ENCODE data around the gene ZNF84. TPM values are rescaled to one million over a fixed set of nuclear protein-coding genes. Genes with fewer than 3 reads are reported as not detected.

The ZNF84 gene
- total RNA-seq, 2 experiments from 2014 or later, result 36.2 to 40.8 TPM

GRCh38 chr12:133080026-133080367 is 42.7 kb downstream of the ZNF84 start:
- POLR2A ChIA-PET, result interaction anchor here (0.6 to 2.6 kb wide), 6 partner anchors 22 to 251 kb away, joined by 3 to 29 read pairs (median 6); partner anchors contain the start of genes ZNF10, ZNF26, ZNF268 and ZNF891
- peak; percentile 81 for ATAC-seq (ENCODE audit: low read depth)
- no peaks in the 10 kb centered on the region for H3K27me3 Mint-ChIP-seq
- H3K9me3 Mint-ChIP-seq, result peaks cover 30% of the 10 kb centered on the region
- H3K4me3 Mint-ChIP-seq, result no peak overlapping the region
- peaks cover 4% of the 10 kb centered on the region for H3K4me1 Mint-ChIP-seq
- peaks cover 36% of the 10 kb centered on the region for H3K36me3 Mint-ChIP-seq
- H3K27ac Mint-ChIP-seq, result no peak overlapping the region
- DNase-seq, result peak; percentile 89

- peaks cover 30% of the 10 kb centered on the region for H3K9me3 Mint-ChIP-seq
- peaks cover 42% of the 10 kb centered on the region for H3K36me3 Mint-ChIP-seq
- H3K27me3 Mint-ChIP-seq, result no peaks in the 10 kb centered on the region
- no peak within 1 kb of the TSS for H3K27ac Mint-ChIP-seq
- ATAC-seq (ENCODE audit: low read depth) (peak; percentile 67), DNase-seq (peak; percentile 96)
- POLR2A ChIA-PET, result interaction anchor here (0.6 to 2.6 kb wide), 6 partner anchors 22 to 251 kb away, joined by 3 to 29 read pairs (median 6); partner anchors contain the start of genes ZNF10, ZNF26, ZNF268 and ZNF891
- no peak within 1 kb of the TSS for H3K4me3 Mint-ChIP-seq
- peaks cover 4% of the 10 kb centered on the region for H3K4me1 Mint-ChIP-seq
Measured at GRCh38 chr12:133080368-133081158, 43.3 kb downstream of the ZNF84 start, which contains the start of gene ZNF140. Gene ZNF140, plus strand, starts transcription at chr12:133080923. Its CDS starts 398 bp downstream, at chr12:133081321.

DNA sequence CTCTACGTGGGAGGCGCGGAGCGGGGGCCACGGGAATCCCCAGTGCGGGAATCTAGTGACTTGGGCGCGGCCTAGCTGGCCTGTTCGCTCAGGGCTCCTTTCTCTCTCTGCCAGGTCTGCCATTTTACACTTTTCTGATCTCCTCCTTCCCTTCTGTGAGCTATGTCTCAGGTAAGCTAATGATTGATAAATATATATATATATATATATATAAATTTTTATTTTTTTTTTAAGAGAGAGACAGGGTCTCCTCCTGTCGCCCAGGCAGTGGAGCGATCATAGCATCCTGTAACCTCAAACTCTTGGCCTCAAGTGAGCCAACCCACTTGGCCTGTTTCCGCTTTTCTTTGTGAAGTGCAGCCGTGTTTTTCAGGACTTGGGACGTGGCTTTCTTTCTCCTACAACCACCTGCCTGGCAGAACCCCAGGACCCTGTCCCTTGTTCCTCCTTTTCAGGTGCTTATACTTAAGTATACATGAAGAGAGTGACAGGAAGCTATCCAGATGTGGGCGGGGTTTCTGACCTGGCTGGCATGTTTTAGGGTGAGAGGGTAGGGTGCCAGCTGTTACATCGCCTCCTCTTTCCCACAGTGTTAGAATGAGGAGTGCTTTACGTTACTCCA is 44.0 kb downstream of the ZNF84 start:
- H3K36me3 Mint-ChIP-seq, result peaks cover 47% of the 10 kb centered on the region
- no peak overlapping the region for H3K4me3 Mint-ChIP-seq
- peaks cover 28% of the 10 kb centered on the region for H3K9me3 Mint-ChIP-seq
- no peaks in the 10 kb centered on the region for H3K27me3 Mint-ChIP-seq
- peaks cover 4% of the 10 kb centered on the region for H3K4me1 Mint-ChIP-seq
- DNase-seq (no peak), ATAC-seq (ENCODE audit: low read depth) (no peak)
- no peak overlapping the region for H3K27ac Mint-ChIP-seq
- POLR2A ChIA-PET, result interaction anchor here (1.0 to 2.6 kb wide), 5 partner anchors 44 to 100 kb away, joined by 3 to 29 read pairs (median 7); partner anchors contain the start of genes ZNF10, ZNF26, ZNF268 and ZNF84

DNA sequence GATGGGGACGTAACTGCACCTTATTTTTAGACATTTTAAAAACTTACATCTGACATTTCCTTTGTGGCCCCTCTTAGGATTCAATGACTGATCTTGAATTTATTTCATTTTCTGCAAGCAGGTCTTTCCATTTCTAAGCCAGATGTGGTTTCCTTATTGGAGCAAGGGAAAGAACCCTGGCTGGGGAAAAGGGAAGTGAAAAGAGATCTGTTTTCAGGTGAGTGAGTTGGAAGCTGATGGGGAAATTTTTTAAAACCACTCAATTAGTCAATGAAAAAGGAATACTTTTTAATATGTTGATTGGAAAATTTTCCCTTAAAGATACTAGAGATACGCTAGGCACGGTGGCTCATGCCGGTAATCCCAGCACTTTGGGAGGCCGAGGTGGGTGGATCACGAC is 46.0 kb downstream of the ZNF84 start:
- no peak overlapping the region for H3K4me3 Mint-ChIP-seq
- peaks cover 29% of the 10 kb centered on the region for H3K9me3 Mint-ChIP-seq
- no peak overlapping the region for H3K27ac Mint-ChIP-seq
- POLR2A ChIA-PET, result no interaction called here
- ATAC-seq (ENCODE audit: low read depth) (no peak), DNase-seq (no peak)
- H3K4me1 Mint-ChIP-seq, result peaks cover 4% of the 10 kb centered on the region
- H3K27me3 Mint-ChIP-seq, result no peaks in the 10 kb centered on the region
- peaks cover 65% of the 10 kb centered on the region for H3K36me3 Mint-ChIP-seq

- H3K9me3 Mint-ChIP-seq, result peaks cover 42% of the 10 kb centered on the region
- H3K4me1 Mint-ChIP-seq, result no peaks in the 10 kb centered on the region
- DNase-seq (no peak), ATAC-seq (ENCODE audit: low read depth) (no peak)
- no peak overlapping the region for H3K4me3 Mint-ChIP-seq
- H3K27me3 Mint-ChIP-seq, result no peaks in the 10 kb centered on the region
- peaks cover 82% of the 10 kb centered on the region for H3K36me3 Mint-ChIP-seq
- POLR2A ChIA-PET, result no interaction called here
- no peak overlapping the region for H3K27ac Mint-ChIP-seq
Measured at GRCh38 chr12:133105620-133106019, 68.3 kb downstream of the ZNF84 start.

- POLR2A ChIA-PET, result no interaction called here
- Mint-ChIP-seq H3K4me1 (no peaks in the 10 kb centered on the region), H3K9me3 (peaks cover 42% of the 10 kb centered on the region), H3K4me3 (no peak overlapping the region), H3K36me3 (peaks cover 78% of the 10 kb centered on the region), H3K27me3 (no peaks in the 10 kb centered on the region), H3K27ac (no peak overlapping the region)
- DNase-seq, result no peak
- ATAC-seq (ENCODE audit: low read depth), result no peak
Measured at GRCh38 chr12:133106253-133106652, 68.9 kb downstream of the ZNF84 start.

DNA sequence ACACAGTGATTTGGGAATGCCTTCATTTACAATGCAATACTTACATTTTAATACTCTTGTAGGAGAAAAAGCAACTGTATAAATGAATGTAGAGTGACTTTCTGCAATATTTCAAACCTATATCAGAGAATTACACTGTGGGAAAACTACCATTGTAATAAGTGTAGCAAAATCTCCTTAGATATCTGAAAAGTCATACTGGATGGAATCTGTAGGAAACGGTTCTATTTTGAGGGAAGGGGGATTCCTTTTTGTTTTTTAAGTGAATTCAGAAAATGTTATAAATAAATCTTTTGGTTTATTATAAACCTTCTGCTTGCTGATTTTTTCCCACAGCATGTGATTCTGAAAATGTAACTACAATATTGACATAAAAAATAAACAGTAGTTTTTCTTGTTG is 69.8 kb downstream of the ZNF84 start:
- peaks cover 43% of the 10 kb centered on the region for H3K9me3 Mint-ChIP-seq
- peaks cover 73% of the 10 kb centered on the region for H3K36me3 Mint-ChIP-seq
- DNase-seq, result no peak
- no peaks in the 10 kb centered on the region for H3K4me1 Mint-ChIP-seq
- H3K4me3 Mint-ChIP-seq, result no peak overlapping the region
- no peak for ATAC-seq (ENCODE audit: low read depth)
- POLR2A ChIA-PET, result no interaction called here
- no peaks in the 10 kb centered on the region for H3K27me3 Mint-ChIP-seq
- no peak overlapping the region for H3K27ac Mint-ChIP-seq

GRCh38 chr12:133108150-133108549 is 70.8 kb downstream of the ZNF84 start:
- H3K27me3 Mint-ChIP-seq, result no peaks in the 10 kb centered on the region
- no peaks in the 10 kb centered on the region for H3K4me1 Mint-ChIP-seq
- no peak for DNase-seq
- peaks cover 65% of the 10 kb centered on the region for H3K36me3 Mint-ChIP-seq
- POLR2A ChIA-PET, result no interaction called here
- H3K27ac Mint-ChIP-seq, result no peak overlapping the region
- H3K4me3 Mint-ChIP-seq, result no peak overlapping the region
- H3K9me3 Mint-ChIP-seq, result peaks cover 42% of the 10 kb centered on the region
- ATAC-seq (ENCODE audit: low read depth), result no peak

Other genes starting within 250 kb of the ZNF84 start
- 10 to 100 TPM; 63.8 to 64.7 TPM for gene GOLGA3, start 208.6 kb upstream of the ZNF84 start, total RNA-seq
- 10 to 100 TPM; 93.6 to 96.1 TPM for gene CHFR, start 149.9 kb upstream of the ZNF84 start, total RNA-seq
- 10 to 100 TPM; 12.3 to 13.6 TPM for gene ZNF605, start 81.2 kb upstream of the ZNF84 start, total RNA-seq
- 10 to 100 TPM; 22.5 to 25.5 TPM for gene ZNF26, start 51.1 kb upstream of the ZNF84 start, total RNA-seq
- 10 to 100 TPM; 18.2 to 19.8 TPM for gene ZNF140, start 43.4 kb downstream of the ZNF84 start, total RNA-seq
- gene ZNF891, start 92.8 kb downstream of the ZNF84 start, total RNA-seq, result 1 to 10 TPM; 3.9 to 4.0 TPM
- 10 to 100 TPM; 10.8 to 15.4 TPM for gene ZNF10, start 93.1 kb downstream of the ZNF84 start, total RNA-seq
- 10 to 100 TPM; 24.1 to 25.6 TPM for gene ZNF268, start 144.0 kb downstream of the ZNF84 start, total RNA-seq
- gene ANHX, start 198.4 kb downstream of the ZNF84 start, total RNA-seq, result not detected

Data from activated naive CD8-positive, alpha-beta T cell treated with anti-CD3 and anti-CD28 coated beads, Interleukin-2, amount 10 ng/mL, durations not matched to agents 7 days and 5 days (primary cell).